Fibroblast of gingiva (primary cell): Measurements from ENCODE around the gene TEAD3.

Experiments used
- DNase-seq: peaks from one replicate; pipeline ENCODE4 v3.0.0-alpha.2; 2011; ENCODE audit warnings: low read depth

TEAD3 gene

GRCh38 chr6:35492258-35492973 is 4.5 kb downstream of the TEAD3 start:
- DNase-seq, result no peak

- DNase-seq, result no peak
Measured at GRCh38 chr6:35491558-35492257, 5.2 kb downstream of the TEAD3 start.

GRCh38 chr6:35490821-35491557 is 5.9 kb downstream of the TEAD3 start:
- DNase-seq, result no peak

GRCh38 chr6:35489995-35490791 is 6.7 kb downstream of the TEAD3 start:
- DNase-seq, result peak; percentile 44

GRCh38 chr6:35489066-35489465 is 7.8 kb downstream of the TEAD3 start:
- no peak for DNase-seq

GRCh38 chr6:35488517-35488862 is 8.4 kb downstream of the TEAD3 start:
- no peak for DNase-seq

GRCh38 chr6:35487658-35488516 is 9.0 kb downstream of the TEAD3 start:
- DNase-seq, result no peak

- no peak for DNase-seq
Measured at GRCh38 chr6:35486005-35486925, 10.6 kb downstream of the TEAD3 start.

GRCh38 chr6:35485402-35485877 is 11.4 kb downstream of the TEAD3 start:
- DNase-seq, result no peak

GRCh38 chr6:35484921-35485392 is 11.9 kb downstream of the TEAD3 start:
- DNase-seq, result no peak

GRCh38 chr6:35483893-35484645 is 12.8 kb downstream of the TEAD3 start:
- no peak for DNase-seq

- no peak for DNase-seq
Measured at GRCh38 chr6:35483490-35483889, 13.4 kb downstream of the TEAD3 start.

GRCh38 chr6:35483062-35483461 is 13.8 kb downstream of the TEAD3 start:
- DNase-seq, result no peak

GRCh38 chr6:35481226-35481625 is 15.7 kb downstream of the TEAD3 start:
- DNase-seq, result no peak

- DNase-seq, result no peak
Measured at GRCh38 chr6:35480176-35480575, 16.7 kb downstream of the TEAD3 start.

- DNase-seq, result no peak
Measured at GRCh38 chr6:35478259-35478658, 18.6 kb downstream of the TEAD3 start.

GRCh38 chr6:35477551-35478179 is 19.2 kb downstream of the TEAD3 start:
- no peak for DNase-seq

GRCh38 chr6:35477028-35477427 is 19.9 kb downstream of the TEAD3 start:
- DNase-seq, result no peak

GRCh38 chr6:35476004-35476403 is 20.9 kb downstream of the TEAD3 start:
- no peak for DNase-seq
